Measurements from ENCODE around the gene OR2B2. TPM values are rescaled to one million over a fixed set of nuclear protein-coding genes. Genes with fewer than 3 reads are reported as not detected.

Gene OR2B2
- total RNA-seq, 1 donor from 2014 or later, result not detected

DNA sequence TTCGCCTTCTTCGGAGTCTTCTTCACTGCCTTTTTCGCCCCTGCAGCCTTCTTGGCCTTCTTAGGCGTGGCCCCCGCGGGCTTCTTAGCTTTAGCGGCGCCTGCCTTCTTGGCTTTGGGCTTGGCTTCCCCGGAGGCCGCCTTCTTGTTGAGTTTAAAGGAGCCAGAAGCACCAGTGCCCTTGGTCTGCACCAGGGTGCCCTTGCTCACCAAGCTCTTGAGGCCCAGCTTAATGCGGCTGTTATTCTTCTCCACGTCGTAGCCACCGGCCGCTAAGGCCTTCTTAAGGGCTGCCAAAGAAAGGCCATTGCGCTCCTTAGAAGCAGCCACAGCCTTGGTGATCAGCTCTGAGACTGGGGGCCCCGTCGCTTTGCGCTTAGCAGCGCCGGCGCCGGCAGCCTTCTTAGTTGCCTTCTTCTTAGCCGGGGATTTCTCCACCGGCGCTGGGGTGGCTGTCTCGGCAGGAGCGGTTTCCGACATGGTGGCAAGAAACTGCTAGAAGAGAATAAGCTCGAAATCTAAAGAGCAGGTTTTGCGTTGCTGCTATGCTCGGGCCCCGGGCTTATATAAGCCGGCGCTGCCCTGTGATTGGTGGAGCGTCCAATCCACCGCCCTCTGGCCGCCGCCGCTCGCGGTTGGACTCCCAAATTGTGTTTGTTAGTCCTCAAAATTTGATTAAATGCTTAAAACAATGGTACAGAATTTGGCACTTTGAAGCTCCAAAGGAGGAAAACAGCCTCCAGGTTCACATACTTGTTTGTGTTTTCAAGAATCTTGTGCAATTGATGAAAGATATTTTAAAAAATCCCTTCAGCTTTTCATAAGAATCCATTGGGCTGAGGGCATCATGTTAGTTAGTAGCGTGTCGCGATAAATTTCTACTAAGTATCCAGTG, 44.9 kb downstream of the OR2B2 start:
- TF ChIP-seq, protein P1, sequence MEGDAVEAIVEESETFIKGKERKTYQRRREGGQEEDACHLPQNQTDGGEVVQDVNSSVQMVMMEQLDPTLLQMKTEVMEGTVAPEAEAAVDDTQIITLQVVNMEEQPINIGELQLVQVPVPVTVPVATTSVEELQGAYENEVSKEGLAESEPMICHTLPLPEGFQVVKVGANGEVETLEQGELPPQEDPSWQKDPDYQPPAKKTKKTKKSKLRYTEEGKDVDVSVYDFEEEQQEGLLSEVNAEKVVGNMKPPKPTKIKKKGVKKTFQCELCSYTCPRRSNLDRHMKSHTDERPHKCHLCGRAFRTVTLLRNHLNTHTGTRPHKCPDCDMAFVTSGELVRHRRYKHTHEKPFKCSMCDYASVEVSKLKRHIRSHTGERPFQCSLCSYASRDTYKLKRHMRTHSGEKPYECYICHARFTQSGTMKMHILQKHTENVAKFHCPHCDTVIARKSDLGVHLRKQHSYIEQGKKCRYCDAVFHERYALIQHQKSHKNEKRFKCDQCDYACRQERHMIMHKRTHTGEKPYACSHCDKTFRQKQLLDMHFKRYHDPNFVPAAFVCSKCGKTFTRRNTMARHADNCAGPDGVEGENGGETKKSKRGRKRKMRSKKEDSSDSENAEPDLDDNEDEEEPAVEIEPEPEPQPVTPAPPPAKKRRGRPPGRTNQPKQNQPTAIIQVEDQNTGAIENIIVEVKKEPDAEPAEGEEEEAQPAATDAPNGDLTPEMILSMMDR (IDR thresholded peaks at IDR 0.05), result no peak
- ATAC-seq (ENCODE audit: low read depth) (peak; percentile 15), DNase-seq (peak; percentile 51)
- Mint-ChIP-seq H3K9me3 (no peaks in the 10 kb centered on the region), H3K4me3 (peak overlapping the region; percentile 98), H3K4me1 (peaks cover 57% of the 10 kb centered on the region), H3K27me3 (no peaks in the 10 kb centered on the region), H3K27ac (peak overlapping the region; percentile 83), H3K36me3 (ENCODE audit: low read depth) (peaks cover 11% of the 10 kb centered on the region)
- intact Hi-C loops (cut with micrococcal nuclease), result loop anchor here (10.0 kb wide), 1 partner anchor 1272 kb away; the partner anchor contains the start of gene ABT1
- CTCF ChIA-PET, result interaction anchor here (3.4 to 6.5 kb wide), 2 partner anchors 27 to 30 kb away, joined by 16 to 42 read pairs; a partner anchor contains a TSS
- POLR2A ChIA-PET, result interaction anchor here (0.6 to 16.6 kb wide), 35 partner anchors 9 to 1875 kb away, joined by 3 to 1167 read pairs (median 10); a partner anchor contains a TSS

- Mint-ChIP-seq H3K4me3 (peak overlapping the region; percentile 98), H3K4me1 (peaks cover 55% of the 10 kb centered on the region), H3K36me3 (ENCODE audit: low read depth) (peaks cover 7% of the 10 kb centered on the region), H3K27me3 (no peaks in the 10 kb centered on the region), H3K9me3 (no peaks in the 10 kb centered on the region), H3K27ac (peak overlapping the region; percentile 99)
- TF ChIP-seq, protein P1 (IDR thresholded peaks at IDR 0.05), result no peak
- ATAC-seq (ENCODE audit: low read depth) (no peak), DNase-seq (peak; percentile 26)
- intact Hi-C loops (cut with micrococcal nuclease), result loop anchor here (10.0 kb wide), 1 partner anchor 1272 kb away; the partner anchor contains the start of gene ABT1
- ChIA-PET CTCF (interaction anchor here (1.0 to 6.5 kb wide), 3 partner anchors 28 to 490 kb away, joined by 3 to 42 read pairs (median 16); a partner anchor contains a TSS), POLR2A (interaction anchor here (0.6 to 16.6 kb wide), 32 partner anchors 7 to 1845 kb away, joined by 3 to 1167 read pairs (median 18); a partner anchor contains a TSS)
These were observed 45.7 kb downstream of the OR2B2 start for GRCh38 chr6:27866357-27867050.

GRCh38 chr6:27865850-27866356, 46.3 kb downstream of the OR2B2 start:
- H3K4me1 Mint-ChIP-seq, result peaks cover 49% of the 10 kb centered on the region

DNA sequence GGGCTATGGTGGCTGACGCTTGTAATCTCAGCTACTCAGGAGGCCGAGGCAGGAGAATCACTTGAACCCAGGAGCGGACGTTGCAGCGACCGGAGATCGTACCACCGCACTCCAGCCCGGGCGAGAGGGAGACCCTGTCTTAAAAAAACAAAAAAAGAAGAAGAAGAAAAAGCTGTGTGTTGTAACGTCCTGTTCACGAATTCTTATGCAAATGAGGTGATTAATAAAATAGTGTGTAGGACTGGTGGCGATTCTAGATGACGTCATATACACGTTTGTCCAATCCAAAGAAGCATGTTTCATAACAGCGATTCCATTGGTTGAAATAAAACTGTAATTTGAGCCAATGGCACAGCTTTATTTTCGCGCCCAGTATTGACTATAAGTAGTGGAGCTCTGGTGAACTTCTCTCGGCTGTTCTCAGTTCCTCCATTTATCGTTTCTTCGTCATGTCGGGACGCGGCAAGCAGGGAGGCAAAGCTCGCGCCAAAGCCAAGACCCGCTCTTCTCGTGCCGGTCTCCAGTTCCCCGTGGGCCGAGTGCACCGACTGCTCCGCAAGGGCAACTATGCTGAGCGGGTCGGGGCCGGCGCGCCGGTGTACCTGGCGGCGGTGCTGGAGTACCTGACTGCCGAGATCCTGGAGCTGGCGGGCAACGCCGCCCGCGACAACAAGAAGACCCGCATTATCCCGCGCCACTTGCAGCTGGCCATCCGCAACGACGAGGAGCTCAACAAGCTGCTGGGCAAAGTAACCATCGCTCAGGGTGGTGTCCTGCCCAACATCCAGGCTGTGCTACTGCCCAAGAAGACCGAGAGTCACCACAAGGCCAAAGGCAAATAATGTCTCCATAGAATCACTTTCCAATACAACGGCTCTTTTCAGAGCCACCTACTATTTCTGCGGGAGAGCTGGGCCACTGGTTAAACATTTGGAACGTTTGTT, 47.0 kb downstream of the OR2B2 start:
- ChIA-PET POLR2A (interaction anchor here (0.5 to 16.6 kb wide), 60 partner anchors 9 to 1844 kb away, joined by 3 to 1167 read pairs (median 6); partner anchors contain the start of gene ZSCAN26), CTCF (interaction anchor here (0.6 to 6.5 kb wide), 4 partner anchors 27 to 491 kb away, joined by 3 to 42 read pairs (median 7); a partner anchor contains a TSS)
- Mint-ChIP-seq H3K4me1 (peaks cover 48% of the 10 kb centered on the region), H3K27ac (peak overlapping the region; percentile 99), H3K27me3 (no peaks in the 10 kb centered on the region), H3K9me3 (no peaks in the 10 kb centered on the region), H3K36me3 (ENCODE audit: low read depth) (peaks cover 7% of the 10 kb centered on the region), H3K4me3 (peak overlapping the region; percentile 98)
- TF ChIP-seq, protein P1 (IDR thresholded peaks at IDR 0.05), result no peak
- intact Hi-C loops (cut with micrococcal nuclease), result loop anchor here (1.0 to 10.0 kb wide), 9 partner anchors 8 to 1668 kb away; partner anchors contain the start of gene ABT1
- peak; percentile 85 for ATAC-seq (ENCODE audit: low read depth)
- DNase-seq, result peak; percentile 68

More at GRCh38 chr6:27865850-27866356, 46.3 kb downstream of the OR2B2 start:
- POLR2A ChIA-PET, result interaction anchor here (0.6 to 16.6 kb wide), 49 partner anchors 8 to 1845 kb away, joined by 3 to 1167 read pairs (median 9); a partner anchor contains a TSS
- CTCF ChIA-PET, result interaction anchor here (0.6 to 6.5 kb wide), 5 partner anchors 28 to 490 kb away, joined by 3 to 42 read pairs (median 11); a partner anchor contains a TSS
- H3K27ac Mint-ChIP-seq, result peak overlapping the region; percentile 99
- peak overlapping the region; percentile 98 for H3K4me3 Mint-ChIP-seq
- ATAC-seq (ENCODE audit: low read depth), result no peak
- no peaks in the 10 kb centered on the region for H3K27me3 Mint-ChIP-seq
- no peaks in the 10 kb centered on the region for H3K9me3 Mint-ChIP-seq
- DNase-seq, result peak; percentile 31
- TF ChIP-seq, protein P1 (IDR thresholded peaks at IDR 0.05), result no peak
- peaks cover 7% of the 10 kb centered on the region for H3K36me3 Mint-ChIP-seq (ENCODE audit: low read depth)
- intact Hi-C loops (cut with micrococcal nuclease), result loop anchor here (1.0 to 10.0 kb wide), 9 partner anchors 7 to 1669 kb away; partner anchors contain the start of gene ABT1

Measured in activated B cell treated with CpG ODN at 0.5 μM for 24 hours (primary cell).